Activated CD8-positive, alpha-beta T cell treated with anti-CD3 and anti-CD28 coated beads for 36 hours (primary cell): ENCODE measurements around the gene SCARF2. TPM values are rescaled to one million over a fixed set of nuclear protein-coding genes. Genes with fewer than 3 reads are reported as not detected.

ENCODE experiments used
- ATAC-seq: fragments of 200-7000 bp; cut with Tn5 transposase; one replicate; pipeline ENCODE4 v1.10.0; 2021; ENCODE audit warnings: mild to moderate bottlenecking, moderate library complexity
- CTCF ChIA-PET: fragments of 350-600 bp; sonication (Branson Sonifier 250); formaldehyde crosslinking; loops from one replicate; lab custom pipeline; 2021; ENCODE audit warnings: antibody characterized with exemption; lab: Charles Lee
- POLR2A ChIA-PET: fragments of 350-600 bp; sonication (Branson Sonifier 250); formaldehyde crosslinking; loops from one replicate; lab custom pipeline; 2021; ENCODE audit warnings: antibody characterized with exemption; lab: Charles Lee
- DNase-seq: peaks from one replicate; pipeline ENCODE4 v3.0.0-alpha.2; 2020
- H3K27ac Mint-ChIP-seq: one replicate; pipeline ENCODE4 v1.8.0; 2021; ENCODE audit warnings: mild to moderate bottlenecking, mixed read lengths
- H3K27me3 Mint-ChIP-seq: one replicate; pipeline ENCODE4 v1.8.0; 2021; ENCODE audit warnings: mixed read lengths
- H3K36me3 Mint-ChIP-seq: one replicate; pipeline ENCODE4 v1.8.0; 2021; ENCODE audit warnings: low read depth, mixed read lengths
- H3K4me1 Mint-ChIP-seq: one replicate; pipeline ENCODE4 v1.8.0; 2021; ENCODE audit warnings: low read depth, mixed read lengths
- H3K4me3 Mint-ChIP-seq: one replicate; pipeline ENCODE4 v1.8.0; 2021; ENCODE audit warnings: mild to moderate bottlenecking, moderate library complexity, mixed read lengths
- H3K9me3 Mint-ChIP-seq: one replicate; pipeline ENCODE4 v1.8.0; 2021; ENCODE audit warnings: mixed read lengths
- CTCF ChIP-seq: fragments of 200-600 bp; IDR thresholded peaks from one replicate; pipeline ENCODE4 v1.8.0; 2022; ENCODE audit warnings: antibody characterized with exemption, mild to moderate bottlenecking
- intact Hi-C: fragments of 100-400 bp; cut with micrococcal nuclease; formaldehyde crosslinking; loops from one replicate; pipeline ENCODE4 v1.10.0; 2022
- total RNA-seq, 2 experiments: library from RNA; stranded (reverse); gene quantifications; one replicate each; pipeline ENCODE4 v1.2.3, GENCODE V29; 2021

Gene SCARF2
- total RNA-seq, 2 experiments from 2014 or later = 0.20 to 0.27 TPM

DNA sequence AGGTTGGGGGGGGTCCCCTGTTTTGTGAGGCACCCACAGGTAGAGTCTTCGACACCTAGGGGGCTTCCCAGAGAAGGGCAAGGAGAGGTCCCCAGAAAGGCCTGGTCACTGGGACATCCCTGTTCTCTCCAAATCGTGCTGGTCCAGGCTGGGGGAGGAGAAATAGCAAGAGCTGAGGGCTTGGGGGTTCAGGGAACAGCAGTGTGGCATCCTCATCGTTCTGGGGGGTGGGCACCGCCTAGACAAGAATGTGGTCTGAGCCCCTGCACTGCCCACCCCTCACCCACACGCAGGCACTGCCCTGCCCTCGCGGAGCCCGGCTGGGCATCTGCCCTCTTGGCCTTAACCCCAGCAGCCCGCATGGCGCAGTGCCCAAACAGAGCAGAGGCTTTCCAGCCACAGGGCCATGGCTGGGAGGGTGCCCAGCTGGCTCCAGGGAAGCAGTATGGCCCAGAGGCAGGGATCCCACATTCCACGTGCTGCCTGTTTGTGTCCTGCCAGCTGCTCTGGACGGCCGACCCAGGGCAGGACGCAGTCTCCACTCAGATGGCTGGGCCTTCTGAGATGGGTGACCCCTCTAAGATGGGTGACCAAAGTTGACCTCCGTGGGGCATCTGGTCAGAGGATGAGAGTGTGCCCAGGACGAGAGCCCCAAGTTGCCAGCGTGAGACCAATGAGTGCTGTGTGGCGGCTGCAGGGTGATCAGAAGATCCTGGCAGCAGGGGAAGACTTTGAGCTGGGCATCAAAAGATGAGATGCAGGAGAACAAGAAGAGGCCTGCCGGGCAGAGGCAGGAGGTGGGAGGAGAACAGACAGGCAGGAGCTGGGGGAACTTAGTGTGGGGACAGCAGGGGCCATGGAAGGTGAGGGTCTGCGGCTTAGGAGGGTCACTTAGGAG lies 14.4 kb downstream of the SCARF2 start:
- H3K4me3 Mint-ChIP-seq = no peak overlapping the region
- intact Hi-C loops = loop anchor here (5.0 kb wide), 1 partner anchor 34 kb away; no protein-coding TSS in a partner anchor
- peaks cover 19% of the 10 kb centered on the region for H3K27me3 Mint-ChIP-seq
- TF ChIP-seq CTCF = no peak
- H3K27ac Mint-ChIP-seq = no peak overlapping the region
- ATAC-seq (no peak), DNase-seq (no peak)
- no peaks in the 10 kb centered on the region for H3K9me3 Mint-ChIP-seq
- CTCF ChIA-PET = interaction anchor here (0.9 to 1.5 kb wide), 2 partner anchors 9 to 33 kb away, joined by 3 to 5 read pairs; no protein-coding TSS in a partner anchor
- no peaks in the 10 kb centered on the region for H3K36me3 Mint-ChIP-seq
- POLR2A ChIA-PET = interaction anchor here (0.5 to 1.1 kb wide), 3 partner anchors 12 to 132 kb away, joined by 3 read pairs; no protein-coding TSS in a partner anchor
- peaks cover 2% of the 10 kb centered on the region for H3K4me1 Mint-ChIP-seq

GRCh38 chr22:20422271-20423007 lies 15.2 kb downstream of the SCARF2 start:
- CTCF ChIA-PET = interaction anchor here (0.9 to 1.5 kb wide), 2 partner anchors 10 to 34 kb away, joined by 3 to 5 read pairs; no protein-coding TSS in a partner anchor
- H3K9me3 Mint-ChIP-seq = no peaks in the 10 kb centered on the region
- peaks cover 15% of the 10 kb centered on the region for H3K27me3 Mint-ChIP-seq
- ATAC-seq (peak; percentile 31), DNase-seq (no peak)
- no peak overlapping the region for H3K27ac Mint-ChIP-seq
- no peaks in the 10 kb centered on the region for H3K36me3 Mint-ChIP-seq
- H3K4me3 Mint-ChIP-seq = no peak overlapping the region
- no peak for TF ChIP-seq CTCF
- intact Hi-C loops = loop anchor here (5.0 kb wide), 1 partner anchor 35 kb away; no protein-coding TSS in a partner anchor
- H3K4me1 Mint-ChIP-seq = peaks cover 2% of the 10 kb centered on the region
- POLR2A ChIA-PET = no interaction called here

DNA sequence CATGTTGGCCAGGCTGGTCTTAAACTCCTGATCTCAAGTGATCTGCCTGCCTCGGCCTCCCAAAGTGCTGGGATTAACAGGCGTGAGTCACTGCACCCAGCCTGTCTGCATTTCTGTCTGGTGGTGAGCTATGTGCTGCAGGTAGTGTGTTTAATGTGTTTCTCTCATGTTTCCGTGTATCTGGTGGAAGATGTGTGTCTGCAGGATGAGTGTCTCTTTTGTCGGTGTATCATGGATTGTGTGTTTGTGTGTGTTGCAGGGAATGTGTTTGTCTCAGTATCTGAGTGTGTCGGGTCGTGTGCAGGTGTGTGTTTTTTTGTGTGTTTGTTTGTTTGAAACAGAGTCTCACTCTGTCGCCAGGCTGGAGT lies 16.1 kb downstream of the SCARF2 start:
- Mint-ChIP-seq H3K27ac (no peak overlapping the region), H3K27me3 (peaks cover 8% of the 10 kb centered on the region), H3K4me1 (peaks cover 2% of the 10 kb centered on the region), H3K36me3 (no peaks in the 10 kb centered on the region), H3K4me3 (no peak overlapping the region), H3K9me3 (no peaks in the 10 kb centered on the region)
- CTCF ChIA-PET = interaction anchor here (1.0 kb wide), 1 partner anchor 12 kb away, joined by 3 read pairs; no protein-coding TSS in a partner anchor
- DNase-seq (no peak), ATAC-seq (no peak)
- POLR2A ChIA-PET = no interaction called here
- intact Hi-C loops = loop anchor here (5.0 kb wide), 1 partner anchor 36 kb away; no protein-coding TSS in a partner anchor
- no peak for TF ChIP-seq CTCF

DNA sequence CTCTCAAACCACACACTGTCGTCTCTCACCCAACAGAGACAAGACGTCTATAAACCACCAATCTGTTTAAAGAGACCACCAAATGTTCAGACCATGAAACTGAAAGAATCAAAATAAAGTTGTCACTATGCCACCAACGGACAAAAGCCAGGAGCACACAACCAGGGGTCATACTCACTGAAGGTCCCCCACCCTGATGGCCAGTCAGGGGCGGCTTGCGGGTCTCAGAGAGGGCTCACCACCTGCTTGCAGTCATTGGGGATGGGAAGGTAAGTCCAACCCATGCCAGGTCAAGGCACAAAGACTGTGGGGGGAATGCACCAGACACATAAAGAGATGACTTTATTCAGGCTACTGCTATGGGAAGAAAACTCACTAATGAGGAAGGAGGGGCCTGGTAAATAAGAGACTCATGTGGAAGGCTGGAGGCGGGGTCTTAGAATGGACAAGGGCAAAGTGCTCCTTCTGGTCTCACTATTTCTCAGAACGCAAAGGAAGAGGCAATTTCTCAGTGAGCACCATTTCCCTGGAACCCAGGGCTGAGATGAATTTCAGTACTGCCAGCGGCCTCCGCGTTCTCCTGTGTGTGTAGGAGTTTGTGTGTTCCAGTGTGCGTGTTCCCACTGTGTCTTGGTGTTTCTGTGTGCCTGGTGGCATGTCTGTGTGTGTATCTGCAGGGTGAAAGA lies 17.3 kb downstream of the SCARF2 start:
- H3K4me1 Mint-ChIP-seq = peaks cover 2% of the 10 kb centered on the region
- ChIA-PET POLR2A (interaction anchor here (1.0 kb wide), 1 partner anchor 44 kb away, joined by 3 read pairs; no protein-coding TSS in a partner anchor), CTCF (interaction anchor here (2.4 to 3.7 kb wide), 2 partner anchors 35 to 43 kb away, joined by 9 to 55 read pairs; no protein-coding TSS in a partner anchor)
- ATAC-seq = no peak
- H3K36me3 Mint-ChIP-seq = no peaks in the 10 kb centered on the region
- no peaks in the 10 kb centered on the region for H3K9me3 Mint-ChIP-seq
- no peak for TF ChIP-seq CTCF
- intact Hi-C loops = loop anchor here (5.0 kb wide), 1 partner anchor 37 kb away; no protein-coding TSS in a partner anchor
- no peak for DNase-seq
- H3K4me3 Mint-ChIP-seq = no peak overlapping the region
- peaks cover 4% of the 10 kb centered on the region for H3K27me3 Mint-ChIP-seq
- no peak overlapping the region for H3K27ac Mint-ChIP-seq
